ENCODE results near the gene MTHFR.

Gene MTHFR

DNA sequence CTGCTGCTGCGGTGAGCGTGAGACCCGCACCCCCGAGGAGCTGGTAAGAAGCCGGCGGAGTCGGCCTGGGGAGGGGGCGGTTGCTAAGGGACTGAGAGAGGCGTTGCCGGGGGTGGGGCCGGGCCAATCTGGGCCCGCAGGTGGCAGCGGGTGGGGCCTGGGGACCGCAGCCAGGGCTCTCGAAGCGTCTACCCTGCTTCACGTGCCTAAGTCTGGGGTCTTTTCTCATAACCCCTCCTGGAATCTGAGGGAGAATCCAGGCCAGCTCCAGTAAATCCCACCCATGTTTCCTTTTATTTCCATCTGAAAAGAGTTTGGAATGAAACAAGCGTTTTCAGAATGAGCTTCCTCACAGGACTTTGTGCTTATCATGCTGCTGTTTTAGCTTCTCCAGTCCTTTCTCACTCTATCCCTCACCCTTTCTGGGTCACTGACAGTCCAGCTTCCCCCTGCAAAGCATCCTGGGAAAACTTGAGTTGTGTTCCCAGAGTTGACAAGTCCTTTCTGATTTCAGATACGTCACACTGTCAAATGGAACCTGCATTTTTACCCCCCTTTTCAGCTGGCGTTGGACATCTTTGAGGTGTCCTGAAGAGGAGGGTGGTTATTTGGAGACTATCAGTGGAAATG, 658 bp upstream of the MTHFR start (continued):
- TF ChIP-seq ZNF521 (tag by site-specific recombination; IDR thresholded peaks at IDR 0.05) (no peak), ZNF211 (tag by site-specific recombination; IDR thresholded peaks at IDR 0.05; ENCODE audit: low read depth) (no peak), ZNF223 (tag by site-specific recombination; IDR thresholded peaks at IDR 0.05) (no peak), SETDB1 (IDR thresholded peaks at IDR 0.05; ENCODE audit: insufficient read length, low read length) (no peak), ZNF768 (tag by site-specific recombination; IDR thresholded peaks at IDR 0.05) (no peak)
- TF ChIP-seq, protein P1, sequence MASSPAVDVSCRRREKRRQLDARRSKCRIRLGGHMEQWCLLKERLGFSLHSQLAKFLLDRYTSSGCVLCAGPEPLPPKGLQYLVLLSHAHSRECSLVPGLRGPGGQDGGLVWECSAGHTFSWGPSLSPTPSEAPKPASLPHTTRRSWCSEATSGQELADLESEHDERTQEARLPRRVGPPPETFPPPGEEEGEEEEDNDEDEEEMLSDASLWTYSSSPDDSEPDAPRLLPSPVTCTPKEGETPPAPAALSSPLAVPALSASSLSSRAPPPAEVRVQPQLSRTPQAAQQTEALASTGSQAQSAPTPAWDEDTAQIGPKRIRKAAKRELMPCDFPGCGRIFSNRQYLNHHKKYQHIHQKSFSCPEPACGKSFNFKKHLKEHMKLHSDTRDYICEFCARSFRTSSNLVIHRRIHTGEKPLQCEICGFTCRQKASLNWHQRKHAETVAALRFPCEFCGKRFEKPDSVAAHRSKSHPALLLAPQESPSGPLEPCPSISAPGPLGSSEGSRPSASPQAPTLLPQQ (tag by site-specific recombination; IDR thresholded peaks at IDR 0.05) = peak; percentile 87

DNA sequence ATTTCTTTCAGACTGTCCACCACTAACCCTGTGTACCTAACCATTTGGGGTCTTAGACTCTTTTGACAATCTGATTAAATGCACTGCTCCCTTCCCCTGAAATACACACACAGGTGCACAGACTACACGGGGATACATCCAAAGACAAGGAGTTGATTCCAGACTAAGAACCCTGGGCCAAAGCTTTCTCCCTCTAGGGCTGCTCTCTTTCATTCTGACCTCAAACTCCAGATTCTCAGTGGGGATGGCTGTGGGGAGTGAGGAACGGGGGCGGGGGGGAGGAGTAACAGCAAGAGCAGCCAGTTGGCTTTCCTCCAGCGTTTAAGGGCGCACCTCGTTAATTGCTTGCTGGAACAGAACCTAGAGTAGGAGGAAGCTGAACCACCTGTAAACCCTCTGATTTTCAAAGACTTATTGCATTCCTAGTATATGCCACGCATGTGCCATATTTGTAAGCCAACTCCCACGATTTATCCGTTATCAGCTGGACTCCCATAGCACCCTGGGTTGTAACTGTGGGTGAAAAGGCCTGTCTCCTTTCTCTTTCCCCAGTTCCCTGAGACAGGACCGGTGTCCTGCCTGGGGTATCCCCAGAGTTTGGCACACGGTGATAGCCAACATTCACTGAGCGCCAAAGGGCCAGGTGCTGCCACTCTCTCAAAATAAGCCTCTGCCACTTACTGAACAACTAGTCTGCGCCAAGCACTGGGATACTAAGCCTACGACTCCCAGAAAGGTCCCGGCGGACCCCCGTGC, 920 bp downstream of the MTHFR start:
- peak overlapping the region; percentile 42; the same call in 1 of the 2 replicates for H3K27ac ChIP-seq (ENCODE audit: extremely low read depth, low read depth, low read length)
- POLR2A ChIA-PET = interaction anchor here (0.7 to 2.0 kb wide), 3 partner anchors 62 to 214 kb away, joined by 3 to 5 read pairs (median 4); partner anchors contain the start of genes MFN2 and MIIP
- TF ChIP-seq ZNF555 (tag by site-specific recombination; conservative IDR thresholded peaks at IDR 0.05) (no peak), EGR2 (tag by site-specific recombination; IDR thresholded peaks at IDR 0.05; ENCODE audit: low read depth) (peak; percentile 88), ZNF169 (tag by site-specific recombination; IDR thresholded peaks at IDR 0.05) (no peak), WT1 (tag by site-specific recombination; IDR thresholded peaks at IDR 0.05) (no peak), ZNF341 (tag by site-specific recombination; IDR thresholded peaks at IDR 0.05; ENCODE audit: low read depth) (peak; percentile 97), MZF1 (tag by site-specific recombination; IDR thresholded peaks at IDR 0.05; ENCODE audit: borderline replicate concordance) (0 out of 2 replicates have a peak, but pooled peaks have one; percentile 24), ZNF133 (tag by site-specific recombination; IDR thresholded peaks at IDR 0.05) (no peak), GLIS1 (tag by site-specific recombination; IDR thresholded peaks at IDR 0.05) (0 out of 2 replicates have a peak, but pooled peaks have one; percentile 5), ZNF211 (tag by site-specific recombination; IDR thresholded peaks at IDR 0.05; ENCODE audit: low read depth) (no peak), TRIM28 (IDR thresholded peaks at IDR 0.05; ENCODE audit: borderline replicate concordance, low read length) (no peak), SCRT1 (tag by site-specific recombination; IDR thresholded peaks at IDR 0.05; ENCODE audit: borderline replicate concordance) (0 out of 2 replicates have a peak, but pooled peaks have one; percentile 48), ZNF791 (tag by site-specific recombination; IDR thresholded peaks at IDR 0.05) (no peak), ZNF707 (tag by site-specific recombination; IDR thresholded peaks at IDR 0.05) (no peak), SCRT2 (tag by site-specific recombination; IDR thresholded peaks at IDR 0.05) (peak; percentile 90), ZFHX2 (tag by site-specific recombination; conservative IDR thresholded peaks at IDR 0.05) (peak; percentile 91), ZNF629 (tag by site-specific recombination; IDR thresholded peaks at IDR 0.05) (no peak), ZNF521 (tag by site-specific recombination; IDR thresholded peaks at IDR 0.05) (no peak), IKZF3 (tag by site-specific recombination; IDR thresholded peaks at IDR 0.05) (no peak), ZNF416 (tag by site-specific recombination; IDR thresholded peaks at IDR 0.05) (no peak)
- TF ChIP-seq, protein P2, sequence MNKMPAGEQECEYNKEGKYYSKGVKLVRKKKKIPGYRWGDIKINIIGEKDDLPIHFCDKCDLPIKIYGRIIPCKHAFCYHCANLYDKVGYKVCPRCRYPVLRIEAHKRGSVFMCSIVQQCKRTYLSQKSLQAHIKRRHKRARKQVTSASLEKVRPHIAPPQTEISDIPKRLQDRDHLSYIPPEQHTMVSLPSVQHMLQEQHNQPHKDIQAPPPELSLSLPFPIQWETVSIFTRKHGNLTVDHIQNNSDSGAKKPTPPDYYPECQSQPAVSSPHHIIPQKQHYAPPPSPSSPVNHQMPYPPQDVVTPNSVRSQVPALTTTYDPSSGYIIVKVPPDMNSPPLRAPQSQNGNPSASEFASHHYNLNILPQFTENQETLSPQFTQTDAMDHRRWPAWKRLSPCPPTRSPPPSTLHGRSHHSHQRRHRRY (tag by site-specific recombination; IDR thresholded peaks at IDR 0.05) = no peak
- TF ChIP-seq, protein P3, sequence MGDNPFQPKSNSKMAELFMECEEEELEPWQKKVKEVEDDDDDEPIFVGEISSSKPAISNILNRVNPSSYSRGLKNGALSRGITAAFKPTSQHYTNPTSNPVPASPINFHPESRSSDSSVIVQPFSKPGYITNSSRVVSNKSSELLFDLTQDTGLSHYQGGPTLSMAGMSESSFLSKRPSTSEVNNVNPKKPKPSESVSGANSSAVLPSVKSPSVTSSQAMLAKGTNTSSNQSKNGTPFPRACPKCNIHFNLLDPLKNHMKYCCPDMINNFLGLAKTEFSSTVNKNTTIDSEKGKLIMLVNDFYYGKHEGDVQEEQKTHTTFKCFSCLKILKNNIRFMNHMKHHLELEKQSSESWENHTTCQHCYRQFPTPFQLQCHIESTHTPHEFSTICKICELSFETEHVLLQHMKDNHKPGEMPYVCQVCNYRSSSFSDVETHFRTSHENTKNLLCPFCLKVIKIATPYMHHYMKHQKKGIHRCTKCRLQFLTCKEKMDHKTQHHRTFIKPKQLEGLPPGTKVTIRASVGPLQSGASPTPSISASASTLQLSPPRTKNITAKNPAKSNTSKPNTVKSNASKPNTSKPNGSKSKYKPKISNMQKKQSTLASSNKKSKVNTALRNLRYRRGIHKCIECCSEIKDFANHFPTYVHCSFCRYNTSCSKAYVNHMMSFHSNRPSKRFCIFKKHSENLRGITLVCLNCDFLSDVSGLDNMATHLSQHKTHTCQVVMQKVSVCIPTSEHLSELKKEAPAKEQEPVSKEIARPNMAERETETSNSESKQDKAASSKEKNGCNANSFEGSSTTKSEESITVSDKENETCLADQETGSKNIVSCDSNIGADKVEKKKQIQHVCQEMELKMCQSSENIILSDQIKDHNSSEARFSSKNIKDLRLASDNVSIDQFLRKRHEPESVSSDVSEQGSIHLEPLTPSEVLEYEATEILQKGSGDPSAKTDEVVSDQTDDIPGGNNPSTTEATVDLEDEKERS (tag by site-specific recombination; IDR thresholded peaks at IDR 0.05) = no peak
- TF ChIP-seq, protein P4, sequence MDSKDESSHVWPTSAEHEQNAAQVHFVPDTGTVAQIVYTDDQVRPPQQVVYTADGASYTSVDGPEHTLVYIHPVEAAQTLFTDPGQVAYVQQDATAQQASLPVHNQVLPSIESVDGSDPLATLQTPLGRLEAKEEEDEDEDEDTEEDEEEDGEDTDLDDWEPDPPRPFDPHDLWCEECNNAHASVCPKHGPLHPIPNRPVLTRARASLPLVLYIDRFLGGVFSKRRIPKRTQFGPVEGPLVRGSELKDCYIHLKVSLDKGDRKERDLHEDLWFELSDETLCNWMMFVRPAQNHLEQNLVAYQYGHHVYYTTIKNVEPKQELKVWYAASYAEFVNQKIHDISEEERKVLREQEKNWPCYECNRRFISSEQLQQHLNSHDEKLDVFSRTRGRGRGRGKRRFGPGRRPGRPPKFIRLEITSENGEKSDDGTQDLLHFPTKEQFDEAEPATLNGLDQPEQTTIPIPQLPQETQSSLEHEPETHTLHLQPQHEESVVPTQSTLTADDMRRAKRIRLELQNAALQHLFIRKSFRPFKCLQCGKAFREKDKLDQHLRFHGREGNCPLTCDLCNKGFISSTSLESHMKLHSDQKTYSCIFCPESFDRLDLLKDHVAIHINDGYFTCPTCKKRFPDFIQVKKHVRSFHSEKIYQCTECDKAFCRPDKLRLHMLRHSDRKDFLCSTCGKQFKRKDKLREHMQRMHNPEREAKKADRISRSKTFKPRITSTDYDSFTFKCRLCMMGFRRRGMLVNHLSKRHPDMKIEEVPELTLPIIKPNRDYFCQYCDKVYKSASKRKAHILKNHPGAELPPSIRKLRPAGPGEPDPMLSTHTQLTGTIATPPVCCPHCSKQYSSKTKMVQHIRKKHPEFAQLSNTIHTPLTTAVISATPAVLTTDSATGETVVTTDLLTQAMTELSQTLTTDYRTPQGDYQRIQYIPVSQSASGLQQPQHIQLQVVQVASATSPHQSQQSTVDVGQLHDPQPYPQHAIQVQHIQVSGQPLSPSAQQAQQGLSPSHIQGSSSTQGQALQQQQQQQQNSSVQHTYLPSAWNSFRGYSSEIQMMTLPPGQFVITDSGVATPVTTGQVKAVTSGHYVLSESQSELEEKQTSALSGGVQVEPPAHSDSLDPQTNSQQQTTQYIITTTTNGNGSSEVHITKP (tag by site-specific recombination; IDR thresholded peaks at IDR 0.05) = peak; percentile 36; the same call in 1 of the 2 replicates

More for the DNA sequence above, 920 bp downstream of the MTHFR start:
- Histone ChIP-seq H3K36me3 (ENCODE audit: control insufficient read depth in 2 of 2, insufficient read depth in 1 of 2, low read length in 2 of 2) (peaks cover 0 to 56% of the 10 kb centered on the region in 2 experiments; a peak in 2 of 3 replicates), H3K9me3 (ENCODE audit: control insufficient read depth, insufficient read depth, low read depth, low read length) (no peaks in the 10 kb centered on the region), H3K4me3 (ENCODE audit: low read depth, low read length) (peak overlapping the region; percentile 97), H3K4me1 (ENCODE audit: control insufficient read depth, insufficient read depth, low read length) (peaks cover 4% of the 10 kb centered on the region)
- CTCF ChIA-PET = interaction anchor here (0.6 to 0.8 kb wide), 3 partner anchors 17 to 172 kb away, joined by 3 to 4 read pairs (median 3); no protein-coding TSS in a partner anchor

All from HEK293 (cell line).